ENCODE measurements around the gene RAPGEF5.

Gene RAPGEF5

DNA sequence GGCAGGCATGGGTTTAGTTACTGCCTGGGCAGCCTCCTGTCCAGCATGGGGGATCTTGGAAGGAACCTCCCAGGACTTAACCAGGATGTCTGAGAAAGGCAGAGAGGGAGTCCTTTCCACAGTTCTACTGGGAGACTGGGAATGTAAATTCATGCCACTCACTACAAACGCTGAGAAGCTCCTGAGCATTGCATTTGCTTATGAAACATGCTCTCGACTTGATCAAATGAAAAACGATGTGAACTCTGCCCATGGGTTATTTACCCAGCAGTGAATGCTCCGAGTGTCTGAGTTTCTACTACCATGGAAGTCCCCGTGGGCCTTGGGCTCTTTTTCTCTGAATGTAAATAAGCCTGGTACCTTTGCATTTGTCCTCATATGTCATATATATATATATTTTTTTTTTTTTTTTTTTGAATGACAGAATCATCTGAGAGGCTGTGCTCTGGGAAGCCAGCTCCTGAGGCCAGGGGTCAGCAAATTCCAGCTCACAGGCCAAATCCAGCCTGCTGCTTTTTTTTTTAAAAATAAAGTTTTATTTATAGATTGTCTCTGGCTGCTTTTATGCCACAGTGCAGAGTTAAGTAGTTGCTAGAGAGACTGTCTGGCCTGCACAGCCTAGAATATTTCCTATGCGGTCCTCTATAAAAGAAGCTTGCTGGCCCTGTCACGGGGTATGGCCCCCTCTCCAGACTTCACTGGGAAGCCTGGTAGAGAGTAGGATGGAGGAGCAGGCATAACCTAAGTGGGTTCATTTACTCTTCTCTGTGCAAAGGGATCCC, 21.4 kb upstream of the RAPGEF5 start:
- no peak overlapping the region for H3K4me3 ChIP-seq (ENCODE audit: low read length)
- no peak for DNase-seq (ENCODE audit: low read depth)
- TF ChIP-seq, protein P1, sequence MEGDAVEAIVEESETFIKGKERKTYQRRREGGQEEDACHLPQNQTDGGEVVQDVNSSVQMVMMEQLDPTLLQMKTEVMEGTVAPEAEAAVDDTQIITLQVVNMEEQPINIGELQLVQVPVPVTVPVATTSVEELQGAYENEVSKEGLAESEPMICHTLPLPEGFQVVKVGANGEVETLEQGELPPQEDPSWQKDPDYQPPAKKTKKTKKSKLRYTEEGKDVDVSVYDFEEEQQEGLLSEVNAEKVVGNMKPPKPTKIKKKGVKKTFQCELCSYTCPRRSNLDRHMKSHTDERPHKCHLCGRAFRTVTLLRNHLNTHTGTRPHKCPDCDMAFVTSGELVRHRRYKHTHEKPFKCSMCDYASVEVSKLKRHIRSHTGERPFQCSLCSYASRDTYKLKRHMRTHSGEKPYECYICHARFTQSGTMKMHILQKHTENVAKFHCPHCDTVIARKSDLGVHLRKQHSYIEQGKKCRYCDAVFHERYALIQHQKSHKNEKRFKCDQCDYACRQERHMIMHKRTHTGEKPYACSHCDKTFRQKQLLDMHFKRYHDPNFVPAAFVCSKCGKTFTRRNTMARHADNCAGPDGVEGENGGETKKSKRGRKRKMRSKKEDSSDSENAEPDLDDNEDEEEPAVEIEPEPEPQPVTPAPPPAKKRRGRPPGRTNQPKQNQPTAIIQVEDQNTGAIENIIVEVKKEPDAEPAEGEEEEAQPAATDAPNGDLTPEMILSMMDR (conservative IDR thresholded peaks at IDR 0.05; ENCODE audit: low read depth, low read length), result no peak

GRCh38 chr7:22377703-22378102, 20.7 kb upstream of the RAPGEF5 start:
- TF ChIP-seq, protein P1 (conservative IDR thresholded peaks at IDR 0.05; ENCODE audit: low read depth, low read length), result no peak
- DNase-seq (ENCODE audit: low read depth), result no peak
- H3K4me3 ChIP-seq (ENCODE audit: low read length), result no peak overlapping the region

- H3K4me3 ChIP-seq (ENCODE audit: low read length), result no peak overlapping the region
- no peak for DNase-seq (ENCODE audit: low read depth)
- TF ChIP-seq, protein P1 (conservative IDR thresholded peaks at IDR 0.05; ENCODE audit: low read depth, low read length), result no peak
These were observed 18.6 kb upstream of the RAPGEF5 start for GRCh38 chr7:22375359-22376048.

DNA sequence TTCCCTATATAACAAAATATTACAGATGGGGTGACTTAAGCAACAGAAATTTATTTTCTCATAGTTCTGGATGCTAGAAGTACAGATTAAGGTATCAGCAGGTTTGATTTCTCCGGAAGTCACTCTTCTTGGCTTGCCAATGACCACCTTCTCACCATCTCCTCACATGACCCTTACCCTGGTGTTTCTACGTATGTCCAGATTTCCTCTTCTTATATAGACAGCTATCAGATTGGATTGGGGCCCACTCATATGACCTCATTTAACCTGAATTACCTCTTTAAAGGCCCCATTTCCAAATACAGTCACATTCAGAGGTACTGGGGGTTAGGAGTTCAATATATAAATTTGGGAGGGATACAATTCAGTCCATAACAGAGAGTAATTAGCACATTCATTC, 17.0 kb upstream of the RAPGEF5 start:
- no peak overlapping the region for H3K4me3 ChIP-seq (ENCODE audit: low read length)
- TF ChIP-seq, protein P1 (conservative IDR thresholded peaks at IDR 0.05; ENCODE audit: low read depth, low read length), result no peak
- no peak for DNase-seq (ENCODE audit: low read depth)

- no peak overlapping the region for H3K4me3 ChIP-seq (ENCODE audit: low read length)
- no peak for DNase-seq (ENCODE audit: low read depth)
- TF ChIP-seq, protein P1 (conservative IDR thresholded peaks at IDR 0.05; ENCODE audit: low read depth, low read length), result no peak
These were observed 16.4 kb upstream of the RAPGEF5 start for GRCh38 chr7:22373388-22373787.

DNA sequence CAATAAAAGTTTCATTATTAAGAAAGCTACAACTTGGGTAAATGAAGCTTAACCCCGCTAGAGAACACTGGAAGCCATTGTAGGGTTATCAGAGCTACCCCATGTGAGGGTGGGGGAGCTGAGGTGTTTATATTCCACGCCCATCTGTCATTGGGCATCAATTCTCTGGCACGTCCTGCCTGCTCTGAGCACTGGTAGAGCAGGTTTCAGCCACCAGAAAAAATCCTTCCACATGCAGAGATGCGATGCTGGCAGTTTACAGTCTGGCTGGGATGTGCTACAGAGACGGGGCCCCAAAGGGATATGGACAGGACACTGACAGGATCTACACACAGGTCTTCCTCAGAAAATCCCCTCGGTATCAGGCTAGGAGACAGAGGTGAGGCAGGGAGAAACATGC, 15.9 kb upstream of the RAPGEF5 start:
- TF ChIP-seq, protein P1 (conservative IDR thresholded peaks at IDR 0.05; ENCODE audit: low read depth, low read length), result no peak
- DNase-seq (ENCODE audit: low read depth), result no peak
- H3K4me3 ChIP-seq (ENCODE audit: low read length), result no peak overlapping the region

GRCh38 chr7:22371878-22372277, 14.9 kb upstream of the RAPGEF5 start:
- TF ChIP-seq, protein P1 (conservative IDR thresholded peaks at IDR 0.05; ENCODE audit: low read depth, low read length), result no peak
- H3K4me3 ChIP-seq (ENCODE audit: low read length), result no peak overlapping the region
- no peak for DNase-seq (ENCODE audit: low read depth)

Measured in retinal pigment epithelial cell (primary cell).